ENCODE data around the gene SREK1IP1. TPM values are rescaled to one million over a fixed set of nuclear protein-coding genes. Genes with fewer than 3 reads are reported as not detected.

The SREK1IP1 gene
- total RNA-seq, 1 donor from 2014 or later = 22.5 TPM

Other genes starting within 250 kb of the SREK1IP1 start
- not detected for gene SHISAL2B, start 78.2 kb downstream of the SREK1IP1 start, total RNA-seq
- 17.3 TPM for gene CWC27, start 239 bp upstream of the SREK1IP1 start, total RNA-seq

Data from lower lobe of right lung (tissue), 1 donor.